ENCODE results near the gene FAM83F.

DNA sequence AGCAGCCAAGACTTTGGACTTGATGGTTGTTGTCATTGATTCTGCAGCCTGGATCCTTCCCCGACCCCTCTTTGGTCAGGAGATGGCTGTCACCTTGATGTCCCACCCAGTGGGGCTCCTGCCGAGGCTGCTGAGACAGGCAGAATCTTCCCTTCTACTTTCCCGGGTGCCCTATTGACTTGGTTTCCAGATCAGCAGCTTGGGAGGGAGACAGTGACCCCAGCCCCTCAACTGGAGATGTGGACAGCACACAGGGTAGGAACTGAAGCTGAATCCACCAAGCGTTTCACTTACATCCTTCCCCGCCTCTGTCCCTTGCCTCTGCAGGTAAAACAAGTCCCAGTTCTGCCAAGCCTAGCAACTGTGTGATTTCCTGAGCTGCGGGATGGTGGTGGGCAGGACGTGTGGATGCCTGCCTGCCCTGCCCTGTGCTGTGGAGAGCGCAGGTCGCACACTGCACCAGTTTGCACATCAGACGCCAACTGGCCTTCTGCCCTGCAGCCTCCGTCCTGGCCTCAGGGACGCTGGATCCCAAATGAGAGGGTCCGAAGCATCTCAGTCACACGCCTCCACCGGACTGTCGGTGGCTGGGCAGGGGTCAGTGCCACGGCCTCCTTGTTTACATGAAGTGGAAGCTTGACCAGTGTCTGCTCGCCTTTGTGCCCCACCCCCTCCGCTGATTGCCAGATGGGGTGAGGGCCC, 34.6 kb downstream of the FAM83F start:
- TF ChIP-seq, protein P1, sequence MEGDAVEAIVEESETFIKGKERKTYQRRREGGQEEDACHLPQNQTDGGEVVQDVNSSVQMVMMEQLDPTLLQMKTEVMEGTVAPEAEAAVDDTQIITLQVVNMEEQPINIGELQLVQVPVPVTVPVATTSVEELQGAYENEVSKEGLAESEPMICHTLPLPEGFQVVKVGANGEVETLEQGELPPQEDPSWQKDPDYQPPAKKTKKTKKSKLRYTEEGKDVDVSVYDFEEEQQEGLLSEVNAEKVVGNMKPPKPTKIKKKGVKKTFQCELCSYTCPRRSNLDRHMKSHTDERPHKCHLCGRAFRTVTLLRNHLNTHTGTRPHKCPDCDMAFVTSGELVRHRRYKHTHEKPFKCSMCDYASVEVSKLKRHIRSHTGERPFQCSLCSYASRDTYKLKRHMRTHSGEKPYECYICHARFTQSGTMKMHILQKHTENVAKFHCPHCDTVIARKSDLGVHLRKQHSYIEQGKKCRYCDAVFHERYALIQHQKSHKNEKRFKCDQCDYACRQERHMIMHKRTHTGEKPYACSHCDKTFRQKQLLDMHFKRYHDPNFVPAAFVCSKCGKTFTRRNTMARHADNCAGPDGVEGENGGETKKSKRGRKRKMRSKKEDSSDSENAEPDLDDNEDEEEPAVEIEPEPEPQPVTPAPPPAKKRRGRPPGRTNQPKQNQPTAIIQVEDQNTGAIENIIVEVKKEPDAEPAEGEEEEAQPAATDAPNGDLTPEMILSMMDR (conservative IDR thresholded peaks at IDR 0.05): no peak
- TF ChIP-seq EZH2 (IDR thresholded peaks at IDR 0.05; ENCODE audit: low read depth): no peak
